Measurements from ENCODE around the gene HTRA3.

Gene HTRA3

DNA sequence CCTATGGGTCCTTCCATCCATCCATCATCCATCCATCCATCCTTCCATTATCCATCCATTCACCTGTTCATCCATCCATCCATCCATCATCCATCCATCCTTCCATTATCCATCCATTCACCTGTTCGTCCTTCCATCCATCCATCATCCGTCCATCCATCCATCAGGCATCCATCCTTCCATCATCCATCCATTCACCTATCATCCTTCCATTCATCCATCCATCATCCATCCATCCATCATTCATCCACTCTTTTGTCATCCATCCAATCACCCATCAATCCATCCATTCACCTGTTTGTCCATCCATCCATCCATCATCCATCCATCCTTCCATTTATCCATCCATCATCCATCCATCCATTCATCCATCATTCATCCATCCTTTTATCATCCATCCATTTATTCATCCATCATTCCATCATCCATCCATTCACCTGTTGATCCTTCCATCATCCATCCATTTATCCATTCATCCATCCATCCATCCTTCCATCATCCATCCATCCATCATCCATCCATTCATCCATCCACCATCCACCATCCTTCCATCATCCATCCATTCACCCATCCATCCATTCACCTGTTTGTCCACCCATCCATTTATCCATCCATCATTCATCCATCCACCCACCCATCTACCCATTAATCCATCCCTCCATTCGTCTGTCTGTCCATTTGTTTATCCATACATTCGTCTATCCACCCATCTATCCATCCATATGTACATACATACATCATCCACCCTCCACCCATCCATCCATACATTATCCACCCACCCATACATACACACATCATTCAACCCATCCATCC lies 35.7 kb upstream of the HTRA3 start:
- no peak for DNase-seq (ENCODE audit: low spot score)
- ChIA-PET CTCF (no interaction called here), POLR2A (ENCODE audit: low non-redundant PET) (no interaction called here)
- no peak overlapping the region for H3K27ac ChIP-seq
- no peak for TF ChIP-seq CTCF (conservative IDR thresholded peaks at IDR 0.05; ENCODE audit: low read depth)

- DNase-seq (ENCODE audit: low spot score) = no peak
- POLR2A ChIA-PET (ENCODE audit: low non-redundant PET) = no interaction called here
- TF ChIP-seq CTCF (conservative IDR thresholded peaks at IDR 0.05; ENCODE audit: low read depth) = no peak
- no peak overlapping the region for H3K27ac ChIP-seq
- CTCF ChIA-PET = no interaction called here
Observed at GRCh38 chr4:8234715-8235114, 34.8 kb upstream of the HTRA3 start.

- H3K27ac ChIP-seq = no peak overlapping the region
- no peak for TF ChIP-seq CTCF (conservative IDR thresholded peaks at IDR 0.05; ENCODE audit: low read depth)
- CTCF ChIA-PET = no interaction called here
- POLR2A ChIA-PET (ENCODE audit: low non-redundant PET) = no interaction called here
- no peak for DNase-seq (ENCODE audit: low spot score)
Observed at GRCh38 chr4:8235224-8235623, 34.3 kb upstream of the HTRA3 start.

DNA sequence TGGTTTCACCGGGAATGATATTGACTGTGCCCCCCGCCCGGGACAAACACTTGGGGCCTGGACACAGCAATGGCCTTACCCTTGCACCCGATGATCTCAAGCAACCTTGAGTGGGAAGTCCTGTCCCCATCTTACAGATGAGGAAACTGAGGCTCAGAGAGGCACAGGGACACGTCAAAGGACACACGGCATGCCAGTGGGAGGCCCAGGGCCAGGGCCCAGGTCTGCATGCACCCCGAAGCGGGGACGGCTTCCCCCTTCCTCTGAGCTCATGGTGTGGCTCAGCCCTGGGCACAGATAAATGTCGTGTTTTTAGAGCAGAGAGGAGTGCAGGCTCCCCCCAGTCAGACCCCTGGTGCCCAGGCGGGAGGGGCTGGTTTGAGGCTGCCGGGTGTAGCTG lies 33.9 kb upstream of the HTRA3 start:
- ChIA-PET POLR2A (ENCODE audit: low non-redundant PET) (no interaction called here), CTCF (no interaction called here)
- H3K27ac ChIP-seq = peak overlapping the region; percentile 37; the same call in 1 of the 2 replicates

DNA sequence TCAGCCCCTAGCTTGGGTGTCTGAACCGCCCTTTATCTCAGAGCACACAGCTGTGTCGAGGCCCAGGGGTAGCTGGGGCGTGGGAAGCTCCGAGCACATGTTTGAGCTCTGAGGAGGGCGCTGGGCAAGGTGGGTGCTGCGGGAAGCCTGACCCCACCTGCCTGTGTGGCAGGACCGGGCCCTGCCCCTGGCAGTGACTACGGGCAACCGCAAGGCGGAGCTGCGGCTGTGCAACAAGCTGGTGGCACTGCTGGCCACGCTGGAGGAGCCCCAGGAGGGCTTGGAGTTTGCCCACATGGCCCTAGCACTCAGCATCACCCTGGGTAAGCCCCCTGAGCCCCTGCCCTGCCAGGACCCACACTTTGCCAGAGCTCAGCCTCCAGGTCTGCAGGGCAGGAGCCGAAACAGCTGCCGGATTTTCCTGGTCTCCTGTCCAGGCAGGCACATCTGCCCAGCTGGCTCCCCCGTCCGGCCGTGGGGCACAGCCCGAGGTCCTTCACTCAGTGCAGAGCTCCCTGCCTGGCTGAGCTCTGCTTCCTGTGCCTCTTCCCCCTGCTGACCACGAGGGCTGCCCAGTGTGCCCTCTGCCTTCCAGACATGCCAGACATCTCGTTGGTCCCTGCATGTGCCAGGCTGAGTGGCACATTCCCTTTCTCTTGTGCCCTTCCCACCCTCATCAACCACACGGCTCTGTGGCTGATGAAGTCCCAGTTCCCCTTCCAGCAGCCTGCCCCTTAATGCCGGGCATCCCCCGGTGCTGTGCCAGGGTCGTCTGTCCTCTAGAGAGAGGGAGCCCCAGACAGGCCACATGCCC lies 33.2 kb upstream of the HTRA3 start:
- no peak for TF ChIP-seq CTCF (conservative IDR thresholded peaks at IDR 0.05; ENCODE audit: low read depth)
- CTCF ChIA-PET = interaction anchor here (0.7 kb wide), 1 partner anchor 204 kb away, joined by 3 read pairs; no protein-coding TSS in a partner anchor
- DNase-seq (ENCODE audit: low spot score) = no peak
- H3K27ac ChIP-seq = peak overlapping the region; percentile 37; the same call in 1 of the 2 replicates
- POLR2A ChIA-PET (ENCODE audit: low non-redundant PET) = no interaction called here

More for the DNA sequence above, 33.9 kb upstream of the HTRA3 start:
- TF ChIP-seq CTCF (conservative IDR thresholded peaks at IDR 0.05; ENCODE audit: low read depth) = no peak
- no peak for DNase-seq (ENCODE audit: low spot score)

DNA sequence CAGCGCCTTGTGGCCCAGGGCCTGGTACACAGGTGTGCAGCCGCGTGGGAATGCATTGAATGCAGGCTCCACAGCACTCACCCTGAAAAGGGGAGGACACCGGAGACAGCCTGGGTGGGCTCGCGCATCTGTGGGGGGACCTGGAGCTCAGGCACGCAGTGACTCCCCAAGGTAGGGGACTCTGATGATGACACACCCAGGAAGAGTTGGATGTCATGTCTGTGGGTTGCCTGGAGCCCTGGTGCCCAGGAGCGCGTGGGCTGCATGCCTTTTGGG lies 32.7 kb upstream of the HTRA3 start:
- TF ChIP-seq CTCF (conservative IDR thresholded peaks at IDR 0.05; ENCODE audit: low read depth) = no peak
- ChIA-PET CTCF (interaction anchor here (0.7 kb wide), 1 partner anchor 203 kb away, joined by 3 read pairs; no protein-coding TSS in a partner anchor), POLR2A (ENCODE audit: low non-redundant PET) (no interaction called here)
- no peak for DNase-seq (ENCODE audit: low spot score)
- H3K27ac ChIP-seq = peak overlapping the region; percentile 37; the same call in 1 of the 2 replicates

Measured in RWPE1 (cell line).